Dendritic cell treated with granulocyte-macrophage colony-stimulating factor and Interleukin-4, amounts not matched to agents 40 ng/mL and 50 ng/mL, for 4 days (primary cell): ENCODE data around the gene ERBB2.
"Not testable (repeated sequence)": the region's sequence is repeated elsewhere in the genome, so short reads cannot be mapped to it uniquely, and the experiment has no call there.

Experiments
- H3K27ac Mint-ChIP-seq: one replicate; pipeline ENCODE4 v1.8.0; 2022; ENCODE audit warnings: mild to moderate bottlenecking, mixed read lengths
- H3K27me3 Mint-ChIP-seq: one replicate; pipeline ENCODE4 v1.8.0; 2022; ENCODE audit warnings: mild to moderate bottlenecking, mixed read lengths
- H3K36me3 Mint-ChIP-seq: one replicate; pipeline ENCODE4 v1.8.0; 2022; ENCODE audit warnings: low read depth, mixed read lengths
- H3K4me1 Mint-ChIP-seq: one replicate; pipeline ENCODE4 v1.8.0; 2022; ENCODE audit warnings: low read depth, mixed read lengths
- H3K4me3 Mint-ChIP-seq: one replicate; pipeline ENCODE4 v1.8.0; 2022; ENCODE audit warnings: mild to moderate bottlenecking, moderate library complexity, mixed read lengths
- H3K9me3 Mint-ChIP-seq: one replicate; pipeline ENCODE4 v1.8.0; 2022; ENCODE audit warnings: mixed read lengths
- intact Hi-C: fragments of 100-400 bp; cut with micrococcal nuclease; formaldehyde crosslinking; loops from one replicate; pipeline ENCODE4 v1.15.0; 2022

Gene ERBB2

DNA sequence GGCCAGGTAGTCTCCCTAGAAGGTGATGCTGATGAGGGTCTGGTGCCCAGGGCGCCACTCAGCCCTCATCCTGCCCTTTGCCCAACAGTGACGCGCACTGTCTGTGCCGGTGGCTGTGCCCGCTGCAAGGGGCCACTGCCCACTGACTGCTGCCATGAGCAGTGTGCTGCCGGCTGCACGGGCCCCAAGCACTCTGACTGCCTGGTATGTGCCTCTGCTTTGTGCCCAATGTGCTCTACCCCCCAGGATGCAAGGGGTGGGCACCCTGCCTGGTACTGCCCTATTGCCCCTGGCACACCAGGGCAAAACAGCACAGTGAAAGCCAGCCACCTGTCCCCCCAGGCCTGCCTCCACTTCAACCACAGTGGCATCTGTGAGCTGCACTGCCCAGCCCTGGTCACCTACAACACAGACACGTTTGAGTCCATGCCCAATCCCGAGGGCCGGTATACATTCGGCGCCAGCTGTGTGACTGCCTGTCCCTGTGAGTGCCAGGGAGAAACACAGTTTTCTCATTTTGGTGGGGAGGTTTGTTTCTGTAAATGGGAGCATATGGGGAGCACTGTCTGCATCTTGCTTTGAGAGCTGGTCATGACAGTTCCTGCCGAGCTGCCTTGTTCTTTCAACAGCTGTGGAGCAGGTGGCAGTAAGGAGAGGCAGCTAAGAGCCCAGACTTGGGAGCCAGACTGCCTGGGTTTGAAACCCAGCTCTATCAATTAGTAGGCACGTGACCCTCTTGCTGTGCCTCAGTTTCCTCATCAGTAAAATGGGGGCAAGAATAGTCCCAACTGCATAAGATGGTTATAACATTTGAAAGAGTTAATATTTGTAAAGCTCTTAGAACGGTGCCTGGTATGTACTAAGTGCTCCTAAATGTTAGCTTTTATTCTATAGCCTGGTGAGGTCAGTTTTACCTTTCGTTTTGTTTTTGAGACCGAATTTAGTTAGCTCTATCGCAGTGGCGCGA, 10.4 kb downstream of the ERBB2 start:
- Mint-ChIP-seq H3K36me3 (no peaks in the 10 kb centered on the region), H3K4me3 (no peak overlapping the region), H3K27me3 (peaks cover 2% of the 10 kb centered on the region), H3K9me3 (no peaks in the 10 kb centered on the region), H3K27ac (no peak overlapping the region), H3K4me1 (no peaks in the 10 kb centered on the region)
- intact Hi-C loops, result no loop called here

- H3K4me3 Mint-ChIP-seq, H3K4me1 Mint-ChIP-seq, H3K9me3 Mint-ChIP-seq, intact Hi-C loops, H3K27ac Mint-ChIP-seq, H3K27me3 Mint-ChIP-seq, H3K36me3 Mint-ChIP-seq: not testable (repeated sequence)
Measured at GRCh38 chr17:39711071-39711470, 11.2 kb downstream of the ERBB2 start.

DNA sequence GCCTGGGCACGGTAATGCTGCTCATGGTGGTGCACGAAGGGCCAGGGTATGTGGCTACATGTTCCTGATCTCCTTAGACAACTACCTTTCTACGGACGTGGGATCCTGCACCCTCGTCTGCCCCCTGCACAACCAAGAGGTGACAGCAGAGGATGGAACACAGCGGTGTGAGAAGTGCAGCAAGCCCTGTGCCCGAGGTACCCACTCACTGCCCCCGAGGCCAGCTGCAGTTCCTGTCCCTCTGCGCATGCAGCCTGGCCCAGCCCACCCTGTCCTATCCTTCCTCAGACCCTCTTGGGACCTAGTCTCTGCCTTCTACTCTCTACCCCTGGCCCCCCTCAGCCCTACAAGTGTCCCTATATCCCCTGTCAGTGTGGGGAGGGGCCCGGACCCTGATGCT, 12.0 kb downstream of the ERBB2 start:
- intact Hi-C loops, result no loop called here
- Mint-ChIP-seq H3K4me3 (no peak overlapping the region), H3K27ac (no peak overlapping the region), H3K36me3 (no peaks in the 10 kb centered on the region), H3K4me1 (no peaks in the 10 kb centered on the region), H3K9me3 (no peaks in the 10 kb centered on the region), H3K27me3 (peaks cover 2% of the 10 kb centered on the region)

DNA sequence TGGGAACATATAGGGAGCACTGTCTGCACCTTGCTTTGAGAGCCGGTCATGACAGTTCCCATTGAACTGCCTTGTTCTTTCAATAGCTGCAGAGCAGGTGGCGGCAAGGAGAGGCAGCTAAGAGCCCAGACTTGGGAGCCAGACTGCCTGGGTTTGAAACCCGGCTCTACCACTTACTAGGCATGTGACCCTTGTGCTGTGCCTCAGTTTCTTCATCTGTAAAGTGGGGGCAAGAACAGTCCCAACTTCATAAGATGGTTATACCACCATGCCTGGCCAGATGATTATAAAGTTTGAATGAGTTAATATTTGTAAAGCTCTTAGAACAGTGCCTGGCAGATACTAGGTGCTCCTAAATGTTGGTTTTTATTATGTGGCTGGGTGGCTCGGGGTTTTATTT, 14.4 kb downstream of the ERBB2 start:
- Mint-ChIP-seq H3K27ac (no peak overlapping the region), H3K27me3 (peaks cover 2% of the 10 kb centered on the region), H3K9me3 (no peaks in the 10 kb centered on the region), H3K36me3 (no peaks in the 10 kb centered on the region), H3K4me3 (no peak overlapping the region), H3K4me1 (no peaks in the 10 kb centered on the region)
- intact Hi-C loops, result no loop called here

DNA sequence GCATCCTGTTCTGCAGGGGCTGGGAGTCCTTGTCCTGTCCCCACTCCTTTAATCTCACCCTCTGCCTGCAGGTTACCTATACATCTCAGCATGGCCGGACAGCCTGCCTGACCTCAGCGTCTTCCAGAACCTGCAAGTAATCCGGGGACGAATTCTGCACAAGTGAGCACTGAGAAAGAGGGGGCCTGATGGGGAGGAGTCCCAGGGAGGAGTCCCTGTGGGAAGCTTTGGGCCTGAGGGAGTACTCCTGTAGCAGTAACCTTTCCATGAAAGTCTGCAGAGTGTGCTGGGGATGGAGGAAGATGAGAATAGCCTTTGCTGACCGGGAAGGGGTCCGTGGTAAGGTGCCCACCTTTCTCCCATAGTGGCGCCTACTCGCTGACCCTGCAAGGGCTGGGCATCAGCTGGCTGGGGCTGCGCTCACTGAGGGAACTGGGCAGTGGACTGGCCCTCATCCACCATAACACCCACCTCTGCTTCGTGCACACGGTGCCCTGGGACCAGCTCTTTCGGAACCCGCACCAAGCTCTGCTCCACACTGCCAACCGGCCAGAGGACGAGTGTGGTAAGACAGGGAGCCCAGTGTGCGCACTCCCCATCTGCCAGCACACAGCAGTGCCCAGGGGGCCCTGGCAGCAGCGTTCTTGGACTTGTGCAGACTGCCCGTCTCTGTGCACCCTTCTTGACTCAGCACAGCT, 15.7 kb downstream of the ERBB2 start:
- no peaks in the 10 kb centered on the region for H3K27me3 Mint-ChIP-seq
- H3K9me3 Mint-ChIP-seq, result no peaks in the 10 kb centered on the region
- H3K4me3 Mint-ChIP-seq, result no peak overlapping the region
- intact Hi-C loops, result no loop called here
- no peak overlapping the region for H3K27ac Mint-ChIP-seq
- no peaks in the 10 kb centered on the region for H3K4me1 Mint-ChIP-seq
- H3K36me3 Mint-ChIP-seq, result no peaks in the 10 kb centered on the region

DNA sequence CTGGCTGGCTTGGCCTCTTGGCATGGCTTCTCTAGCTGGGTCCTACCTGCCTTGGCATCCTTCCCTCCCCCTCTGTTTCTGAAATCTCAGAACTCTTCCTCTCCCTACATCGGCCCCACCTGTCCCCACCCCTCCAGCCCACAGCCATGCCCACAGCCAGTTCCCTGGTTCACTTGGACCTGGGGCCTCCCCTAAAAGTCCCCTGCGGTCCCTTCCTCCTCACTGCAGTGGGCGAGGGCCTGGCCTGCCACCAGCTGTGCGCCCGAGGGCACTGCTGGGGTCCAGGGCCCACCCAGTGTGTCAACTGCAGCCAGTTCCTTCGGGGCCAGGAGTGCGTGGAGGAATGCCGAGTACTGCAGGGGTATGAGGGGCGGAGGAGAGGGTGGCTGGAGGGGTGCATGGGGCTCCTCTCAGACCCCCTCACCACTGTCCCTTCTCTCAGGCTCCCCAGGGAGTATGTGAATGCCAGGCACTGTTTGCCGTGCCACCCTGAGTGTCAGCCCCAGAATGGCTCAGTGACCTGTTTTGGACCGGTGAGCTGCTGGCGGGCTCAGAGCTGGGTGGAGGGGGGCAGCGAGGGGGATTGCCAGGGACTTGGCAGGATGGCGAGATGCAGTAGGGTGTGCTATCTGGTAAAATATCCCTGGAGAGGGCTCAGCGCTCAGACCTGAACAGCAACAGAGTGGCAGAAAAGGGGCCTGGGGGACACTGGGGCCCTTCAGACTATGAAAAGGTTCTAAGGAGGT, 16.4 kb downstream of the ERBB2 start:
- Mint-ChIP-seq H3K27me3 (no peaks in the 10 kb centered on the region), H3K27ac (no peak overlapping the region), H3K4me1 (no peaks in the 10 kb centered on the region), H3K36me3 (no peaks in the 10 kb centered on the region), H3K4me3 (no peak overlapping the region), H3K9me3 (no peaks in the 10 kb centered on the region)
- intact Hi-C loops, result no loop called here

- no peak overlapping the region for H3K27ac Mint-ChIP-seq
- intact Hi-C loops, result no loop called here
- H3K4me1 Mint-ChIP-seq, result no peaks in the 10 kb centered on the region
Measured at GRCh38 chr17:39716879-39717536, 17.1 kb downstream of the ERBB2 start.

GRCh38 chr17:39717660-39718059, 17.8 kb downstream of the ERBB2 start:
- no peaks in the 10 kb centered on the region for H3K36me3 Mint-ChIP-seq
- H3K27me3 Mint-ChIP-seq, result no peaks in the 10 kb centered on the region
- intact Hi-C loops, result no loop called here
- no peak overlapping the region for H3K27ac Mint-ChIP-seq
- no peaks in the 10 kb centered on the region for H3K4me1 Mint-ChIP-seq
- H3K4me3 Mint-ChIP-seq, result no peak overlapping the region
- no peaks in the 10 kb centered on the region for H3K9me3 Mint-ChIP-seq

More at GRCh38 chr17:39716879-39717536, 17.1 kb downstream of the ERBB2 start:
- Mint-ChIP-seq H3K36me3 (no peaks in the 10 kb centered on the region), H3K27me3 (no peaks in the 10 kb centered on the region), H3K9me3 (no peaks in the 10 kb centered on the region), H3K4me3 (no peak overlapping the region)

GRCh38 chr17:39719563-39720355, 19.9 kb downstream of the ERBB2 start:
- peaks cover 6% of the 10 kb centered on the region for H3K4me1 Mint-ChIP-seq
- H3K27ac Mint-ChIP-seq, result no peak overlapping the region
- no peaks in the 10 kb centered on the region for H3K36me3 Mint-ChIP-seq

GRCh38 chr17:39722104-39722503, 22.2 kb downstream of the ERBB2 start:
- no peak overlapping the region for H3K4me3 Mint-ChIP-seq
- H3K27me3 Mint-ChIP-seq, result no peaks in the 10 kb centered on the region
- no peaks in the 10 kb centered on the region for H3K9me3 Mint-ChIP-seq
- H3K36me3 Mint-ChIP-seq, result peaks cover 5% of the 10 kb centered on the region
- intact Hi-C loops, result no loop called here
- no peak overlapping the region for H3K27ac Mint-ChIP-seq
- H3K4me1 Mint-ChIP-seq, result peaks cover 6% of the 10 kb centered on the region

More at GRCh38 chr17:39719563-39720355, 19.9 kb downstream of the ERBB2 start:
- Mint-ChIP-seq H3K9me3 (no peaks in the 10 kb centered on the region), H3K27me3 (no peaks in the 10 kb centered on the region), H3K4me3 (no peak overlapping the region)
- intact Hi-C loops, result no loop called here

GRCh38 chr17:39722965-39723848, 23.3 kb downstream of the ERBB2 start:
- H3K9me3 Mint-ChIP-seq, result no peaks in the 10 kb centered on the region
- no peaks in the 10 kb centered on the region for H3K27me3 Mint-ChIP-seq
- H3K27ac Mint-ChIP-seq, result no peak overlapping the region
- intact Hi-C loops, result no loop called here
- no peak overlapping the region for H3K4me3 Mint-ChIP-seq
- peaks cover 10% of the 10 kb centered on the region for H3K4me1 Mint-ChIP-seq
- peaks cover 16% of the 10 kb centered on the region for H3K36me3 Mint-ChIP-seq

DNA sequence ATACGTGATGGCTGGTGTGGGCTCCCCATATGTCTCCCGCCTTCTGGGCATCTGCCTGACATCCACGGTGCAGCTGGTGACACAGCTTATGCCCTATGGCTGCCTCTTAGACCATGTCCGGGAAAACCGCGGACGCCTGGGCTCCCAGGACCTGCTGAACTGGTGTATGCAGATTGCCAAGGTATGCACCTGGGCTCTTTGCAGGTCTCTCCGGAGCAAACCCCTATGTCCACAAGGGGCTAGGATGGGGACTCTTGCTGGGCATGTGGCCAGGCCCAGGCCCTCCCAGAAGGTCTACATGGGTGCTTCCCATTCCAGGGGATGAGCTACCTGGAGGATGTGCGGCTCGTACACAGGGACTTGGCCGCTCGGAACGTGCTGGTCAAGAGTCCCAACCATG, 24.9 kb downstream of the ERBB2 start:
- Mint-ChIP-seq H3K36me3 (peaks cover 30% of the 10 kb centered on the region), H3K4me3 (no peak overlapping the region)

More for the DNA sequence above, 24.9 kb downstream of the ERBB2 start:
- Mint-ChIP-seq H3K9me3 (no peaks in the 10 kb centered on the region), H3K27me3 (no peaks in the 10 kb centered on the region), H3K4me1 (peaks cover 26% of the 10 kb centered on the region), H3K27ac (no peak overlapping the region)
- intact Hi-C loops, result no loop called here
